ENCODE results near the gene DCLRE1B. TPM values are rescaled to one million over a fixed set of nuclear protein-coding genes. Genes with fewer than 3 reads are reported as not detected.

Gene DCLRE1B
- polyA plus RNA-seq (2011; rRNA removed) (2.7 and 3.2 TPM in 2 replicates), polyA minus RNA-seq (2011; rRNA and poly(A)+ RNA removed) (3.2 and 4.7 TPM in 2 replicates)

- Histone ChIP-seq H3K27ac (ENCODE audit: low read depth, low read length) (peak within 1 kb of the TSS; percentile 85), H3K27me3 (ENCODE audit: control insufficient read depth, insufficient read depth, low read length) (no peaks in the 10 kb centered on the region), H3K4me3 (ENCODE audit: low read depth, low read length) (peak within 1 kb of the TSS; percentile 85), H3K9me3 (ENCODE audit: control insufficient read depth, insufficient read depth, low read length) (no peaks in the 10 kb centered on the region)
- CTCF ChIA-PET, result interaction anchor here (0.9 to 3.7 kb wide), 6 partner anchors 19 to 71 kb away, joined by 3 to 27 read pairs (median 4); partner anchors contain the start of gene HIPK1
- peak; percentile 75 for TF ChIP-seq CTCF (IDR thresholded peaks at IDR 0.05; ENCODE audit: low read depth, low read length)
- POLR2A ChIA-PET, result interaction anchor here (0.5 to 3.9 kb wide), 5 partner anchors 8 to 614 kb away, joined by 3 to 54 read pairs (median 5); partner anchors contain the start of genes HIPK1 and RSBN1
- peak; percentile 100 for DNase-seq (ENCODE audit: low read depth, low spot score)
These were observed at the start of gene DCLRE1B, which contains the start of gene AP4B1 for GRCh38 chr1:113904674-113905434. Gene DCLRE1B (plus strand): TSS chr1:113905326. CDS start chr1:113905587, 261 bp downstream. Gene AP4B1 (minus strand): TSS chr1:113904799. CDS start chr1:113904717, 82 bp downstream.

- ChIA-PET CTCF (interaction anchor here (0.6 to 2.0 kb wide), 4 partner anchors 13 to 783 kb away, joined by 3 to 6 read pairs (median 3); partner anchors contain the start of gene LRIG2), POLR2A (interaction anchor here (0.5 kb wide), 1 partner anchor 75 kb away, joined by 3 read pairs; no protein-coding TSS in a partner anchor)
- no peak for TF ChIP-seq CTCF (IDR thresholded peaks at IDR 0.05; ENCODE audit: low read depth, low read length)
- Histone ChIP-seq H3K27ac (ENCODE audit: low read depth, low read length) (no peak overlapping the region), H3K4me3 (ENCODE audit: low read depth, low read length) (no peak overlapping the region), H3K27me3 (ENCODE audit: control insufficient read depth, insufficient read depth, low read length) (no peaks in the 10 kb centered on the region), H3K9me3 (ENCODE audit: control insufficient read depth, insufficient read depth, low read length) (no peaks in the 10 kb centered on the region)
- DNase-seq (ENCODE audit: low read depth, low spot score), result no peak
These were observed 49.3 kb upstream of the DCLRE1B start for GRCh38 chr1:113855630-113856400.

- ChIA-PET CTCF (interaction anchor here (2.0 kb wide), 1 partner anchor 22 kb away, joined by 6 read pairs; no protein-coding TSS in a partner anchor), POLR2A (no interaction called here)
- no peak for DNase-seq (ENCODE audit: low read depth, low spot score)
- Histone ChIP-seq H3K4me3 (ENCODE audit: low read depth, low read length) (no peak overlapping the region), H3K27me3 (ENCODE audit: control insufficient read depth, insufficient read depth, low read length) (no peaks in the 10 kb centered on the region), H3K9me3 (ENCODE audit: control insufficient read depth, insufficient read depth, low read length) (no peaks in the 10 kb centered on the region), H3K27ac (ENCODE audit: low read depth, low read length) (no peak overlapping the region)
- no peak for TF ChIP-seq CTCF (IDR thresholded peaks at IDR 0.05; ENCODE audit: low read depth, low read length)
These were observed 48.7 kb upstream of the DCLRE1B start for GRCh38 chr1:113856401-113856790.

- no peak overlapping the region for H3K27ac ChIP-seq (ENCODE audit: low read depth, low read length)
- H3K4me3 ChIP-seq (ENCODE audit: low read depth, low read length), result no peak overlapping the region
- TF ChIP-seq CTCF (IDR thresholded peaks at IDR 0.05; ENCODE audit: low read depth, low read length), result no peak
- no peaks in the 10 kb centered on the region for H3K9me3 ChIP-seq (ENCODE audit: control insufficient read depth, insufficient read depth, low read length)
- ChIA-PET CTCF (interaction anchor here (3.4 kb wide), 1 partner anchor 22 kb away, joined by 30 read pairs; no protein-coding TSS in a partner anchor), POLR2A (no interaction called here)
- no peaks in the 10 kb centered on the region for H3K27me3 ChIP-seq (ENCODE audit: control insufficient read depth, insufficient read depth, low read length)
- DNase-seq (ENCODE audit: low read depth, low spot score), result no peak
These were observed 47.4 kb upstream of the DCLRE1B start for GRCh38 chr1:113857776-113858175.
